Left renal pelvis (tissue), 4 donors: Measurements from ENCODE around the gene CEACAM4. TPM values are rescaled to one million over a fixed set of nuclear protein-coding genes. Genes with fewer than 3 reads are reported as not detected.
"Not testable (repeated sequence)": the region's sequence is repeated elsewhere in the genome, so short reads cannot be mapped to it uniquely, and the experiment has no call there.

Experiments used
- DNase-seq, 4 donors: peaks; one replicate each; pipeline ENCODE4 v3.0.0-alpha.2; 2013; ENCODE audit warnings: low read depth in 4 of 4, low spot score in 3 of 4
- polyA plus RNA-seq, 4 donors: library from polyadenylated mRNA; unstranded; fragments of 120-200 nt; gene quantifications; one replicate each; pipeline ENCODE4 v1.2.1, GENCODE V29; 2013; ENCODE audit not compliant: insufficient read length in 4 of 4

CEACAM4 gene
- polyA plus RNA-seq, 4 donors: 0.27 to 0.31 TPM; not detected in 2

DNA sequence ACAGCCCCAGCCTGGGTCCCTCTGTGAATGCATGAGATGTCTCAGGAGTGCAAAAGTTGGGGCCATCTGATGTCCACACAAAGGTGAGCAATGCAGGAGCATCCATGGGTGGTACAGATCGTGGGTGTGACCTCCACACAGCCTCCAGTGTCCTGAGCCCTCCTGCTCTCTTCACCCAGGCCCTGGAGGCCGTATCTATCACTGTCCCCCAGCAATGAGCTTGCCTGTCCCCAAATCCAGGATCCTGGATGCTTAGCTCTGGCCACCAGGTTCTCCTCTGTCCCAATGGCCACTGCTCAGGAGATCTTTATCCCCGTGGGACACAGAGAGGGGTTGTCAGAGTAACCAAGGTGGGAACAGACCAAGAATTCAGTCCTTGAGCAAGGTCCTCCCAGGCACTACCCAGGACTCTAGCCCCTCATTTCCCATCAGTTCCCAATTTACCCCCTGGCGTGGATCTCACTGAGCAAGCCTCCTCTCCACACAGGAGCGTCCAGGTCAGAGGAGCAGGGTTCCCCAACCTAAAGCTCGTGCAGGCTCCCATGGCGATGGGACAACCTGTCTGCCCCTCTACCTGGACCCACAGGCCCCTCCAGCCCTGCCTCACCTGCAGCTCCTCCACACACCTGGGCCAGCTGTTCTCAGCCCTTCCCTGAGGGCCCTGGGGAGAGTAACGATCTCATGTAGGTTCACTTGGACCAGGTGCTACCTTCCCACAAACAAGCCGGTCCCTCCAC, 39.6 kb downstream of the CEACAM4 start:
- DNase-seq: no peak

DNA sequence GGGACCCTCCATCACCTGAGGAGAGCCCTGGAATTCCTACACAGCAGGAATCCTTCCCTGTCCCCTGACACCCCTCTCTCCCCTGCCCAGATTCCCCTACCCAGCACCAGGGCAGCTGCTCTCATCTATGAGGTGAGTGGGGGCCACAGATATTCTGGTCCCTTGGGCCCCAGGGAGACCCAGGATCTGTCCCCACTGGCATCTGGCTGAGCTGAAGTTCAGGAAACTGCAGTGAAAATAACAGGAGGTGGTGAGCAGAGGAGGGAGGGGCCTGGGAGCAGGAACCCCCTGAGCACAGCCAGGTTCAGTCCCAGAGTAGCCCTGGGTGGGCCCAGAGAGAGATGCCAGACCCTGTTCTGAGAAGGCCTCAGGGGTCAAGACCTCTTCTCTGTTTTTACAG, 40.8 kb downstream of the CEACAM4 start:
- DNase-seq: no peak

- no peak for DNase-seq
These were observed 41.9 kb downstream of the CEACAM4 start for GRCh38 chr19:41584931-41585330.

GRCh38 chr19:41584260-41584810, 42.5 kb downstream of the CEACAM4 start:
- no peak for DNase-seq

- DNase-seq: not testable (repeated sequence)
These were observed 44.2 kb downstream of the CEACAM4 start for GRCh38 chr19:41582577-41583182.

GRCh38 chr19:41581068-41581467, 45.8 kb downstream of the CEACAM4 start:
- not testable (repeated sequence) for DNase-seq

GRCh38 chr19:41578886-41579285, 48.0 kb downstream of the CEACAM4 start:
- DNase-seq: no peak

DNA sequence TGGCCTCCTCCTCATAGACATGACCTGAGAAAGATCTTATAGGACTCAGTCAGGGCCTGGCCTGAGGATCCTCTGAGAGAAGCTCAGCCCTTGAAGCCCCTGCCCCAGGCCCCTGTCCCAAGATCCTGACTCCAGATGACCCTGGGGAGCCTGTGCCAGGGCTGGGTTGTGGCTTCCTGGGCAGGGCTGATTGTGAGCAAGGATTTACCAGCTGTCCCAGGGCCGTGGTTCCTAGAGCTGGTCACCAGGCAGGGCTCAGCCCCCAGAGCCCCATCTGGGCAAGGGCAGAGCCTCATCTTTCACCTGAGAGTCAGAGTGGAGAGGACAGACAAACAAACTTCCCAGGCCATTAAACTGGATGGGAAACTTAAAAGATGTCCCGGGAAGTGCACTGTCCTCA, 49.0 kb downstream of the CEACAM4 start:
- no peak for DNase-seq

GRCh38 chr19:41577144-41577830, 49.6 kb downstream of the CEACAM4 start:
- no peak for DNase-seq

DNA sequence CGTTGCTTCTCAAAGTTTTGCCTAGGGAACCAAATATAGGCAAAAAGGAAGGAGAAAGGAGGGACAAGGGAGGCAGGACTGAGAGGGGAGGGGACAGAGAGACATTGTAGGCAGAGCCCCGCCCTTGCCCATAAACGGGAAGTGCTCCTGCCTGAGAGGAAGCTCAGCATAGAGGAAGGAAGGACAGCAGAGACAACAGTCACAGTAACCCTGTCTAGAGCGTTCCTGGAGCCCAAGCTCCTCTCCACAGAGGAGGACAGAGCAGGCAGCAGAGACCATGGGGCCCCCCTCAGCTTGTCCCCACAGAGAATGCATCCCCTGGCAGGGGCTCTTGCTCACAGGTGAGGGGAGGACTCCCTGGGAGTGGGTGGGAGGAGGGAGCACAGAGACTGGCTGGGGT, 50.9 kb downstream of the CEACAM4 start, which contains the start of gene CEACAM21:
Gene CEACAM21 (plus strand): TSS at position 169 of the 400 bp plus-strand sequence. CDS start 109 bp downstream, at position 278.
- no peak for DNase-seq

DNA sequence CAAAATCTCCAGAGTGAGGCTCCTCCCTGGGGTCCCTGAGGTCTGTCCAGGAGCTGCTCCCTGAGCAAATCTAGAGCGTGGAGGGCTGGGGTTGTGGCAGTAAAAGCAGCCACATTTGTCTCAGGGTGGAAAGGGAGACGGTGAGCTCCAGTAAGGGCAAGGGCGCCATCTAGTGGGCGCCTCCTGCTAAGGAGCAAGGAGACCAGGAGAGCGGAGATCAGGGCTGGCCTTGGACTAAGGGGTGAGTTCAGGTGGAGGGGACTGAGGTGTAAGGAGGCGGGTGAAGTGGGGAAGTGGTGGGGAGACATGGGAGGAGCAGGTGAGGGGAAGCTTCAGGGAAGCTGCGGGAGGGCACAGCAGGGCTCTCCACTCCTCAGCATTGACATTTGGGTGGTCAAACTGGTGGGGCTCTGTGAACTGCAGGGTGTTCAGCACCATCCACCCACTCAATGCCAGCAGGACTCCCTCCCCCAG, 56.2 kb downstream of the CEACAM4 start:
- peak in 3 of 4 donors; percentile 36 to 47 (median 44) for DNase-seq

GRCh38 chr19:41570179-41570578, 56.7 kb downstream of the CEACAM4 start:
- DNase-seq: no peak

- DNase-seq: no peak
These were observed 57.3 kb downstream of the CEACAM4 start for GRCh38 chr19:41569481-41570150.

Other genes with a start within 250 kb of the CEACAM4 start
- gene EXOSC5, start 229.7 kb downstream of the CEACAM4 start, polyA plus RNA-seq: 10 to 100 TPM in 3 of 4 donors, 1 to 10 TPM in 1; 8.3 to 20.2 (median 14.2) TPM
- 10 to 100 TPM; 17.8 to 46.3 (median 30.7) TPM for gene BCKDHA, start 229.3 kb downstream of the CEACAM4 start, polyA plus RNA-seq
- gene B3GNT8, start 199.7 kb downstream of the CEACAM4 start, polyA plus RNA-seq: 1 to 10 TPM; 2.6 to 5.7 (median 3.5) TPM
- 10 to 100 TPM; 37.2 to 65.0 (median 54.2) TPM for gene DMAC2, start 187.2 kb downstream of the CEACAM4 start, polyA plus RNA-seq
- 1 to 10 TPM in 3 of 4 donors, under 1 TPM in 1; 0.14 to 5.2 (median 3.4) TPM for gene ERICH4, start 183.9 kb downstream of the CEACAM4 start, polyA plus RNA-seq
- 1 to 10 TPM in 3 of 4 donors, under 1 TPM in 1; 0.87 to 2.5 (median 1.3) TPM for gene CEACAM21, start 50.9 kb downstream of the CEACAM4 start, polyA plus RNA-seq
- not detected for gene CEACAM7, start 61.2 kb upstream of the CEACAM4 start, polyA plus RNA-seq
- gene CEACAM5, start 81.6 kb upstream of the CEACAM4 start, polyA plus RNA-seq: under 1 TPM; 0.06 to 0.57 (median 0.09) TPM
- under 1 TPM in 3 of 4 donors, not detected in 1; 0.11 to 0.26 (median 0.18) TPM for gene CEACAM6, start 128.5 kb upstream of the CEACAM4 start, polyA plus RNA-seq
- gene CEACAM3, start 169.5 kb upstream of the CEACAM4 start, polyA plus RNA-seq: under 1 TPM in 1 of 4 donors, not detected in 3; 0.22 TPM
- gene LYPD4, start 217.6 kb upstream of the CEACAM4 start, polyA plus RNA-seq: not detected
- gene DMRTC2, start 218.0 kb upstream of the CEACAM4 start, polyA plus RNA-seq: not detected
- 1,000 to 10,000 TPM; 1,157 to 1,791 (median 1,238) TPM for gene RPS19, start 233.2 kb upstream of the CEACAM4 start, polyA plus RNA-seq